H1 (cell line): ENCODE results near the gene TMPRSS12. TPM values are rescaled to one million over a fixed set of nuclear protein-coding genes. Genes with fewer than 3 reads are reported as not detected.

ENCODE experiments used
- CTCF ChIA-PET: fragments of 300-600 bp; sonication (Branson Sonifier 250); formaldehyde crosslinking; loops from one replicate; lab custom pipeline; 2021; ENCODE audit not compliant: partially characterized antibody; lab: Charles Lee
- POLR2A ChIA-PET: fragments of 300-600 bp; sonication (Branson Sonifier 250); formaldehyde crosslinking; loops from one replicate; lab custom pipeline; 2021; ENCODE audit warnings: inconsistent platforms; ENCODE audit not compliant: partially characterized antibody; lab: Charles Lee
- DNase-seq, 2 experiments: peaks; one replicate each; pipeline versions ENCODE4 v3.0.0 to v3.0.0-alpha.2; 2010 to 2022; ENCODE audit warnings: low spot score in 2 of 2, low read depth in 1 of 2, mixed read lengths in 1 of 2
- FAIRE-seq: peaks from 2 replicates; lab custom pipeline; 2011; peaks lifted over from hg19 to GRCh38; lab: Jason Lieb, UNC
- H2AFZ ChIP-seq: 2 replicates; pipeline ENCODE4 v1.8.1; 2012; ENCODE audit warnings: low read length, inconsistent platforms
- H2AK5ac ChIP-seq: 2 replicates; pipeline ENCODE4 v1.6.1; 2013; ENCODE audit warnings: low read depth, low read length
- H2BK120ac ChIP-seq: replicated peaks from 2 replicates; pipeline ENCODE3; 2013; ENCODE audit warnings: low read depth, low read length, inconsistent platforms
- H2BK12ac ChIP-seq: 2 replicates; pipeline ENCODE4 v1.6.1; 2013; ENCODE audit warnings: low read depth, low read length
- H2BK15ac ChIP-seq: 2 replicates; pipeline ENCODE4 v1.6.1; 2013; ENCODE audit warnings: low read length
- H2BK20ac ChIP-seq: 2 replicates; pipeline ENCODE4 v1.6.1; 2013; ENCODE audit warnings: low read length
- H2BK5ac ChIP-seq: 2 replicates; pipeline ENCODE4 v1.6.1; 2013; ENCODE audit warnings: low read depth, low read length
- H3K14ac ChIP-seq: 2 replicates; pipeline ENCODE4 v1.6.1; 2013; ENCODE audit warnings: inconsistent platforms; ENCODE audit not compliant: insufficient read length
- H3K18ac ChIP-seq: 2 replicates; pipeline ENCODE4 v1.6.1; 2013; ENCODE audit warnings: low read length; ENCODE audit errors: extremely low read depth
- H3K23ac ChIP-seq: 2 replicates; pipeline ENCODE4 v1.6.1; 2013; ENCODE audit warnings: inconsistent platforms; ENCODE audit not compliant: insufficient read length
- H3K23me2 ChIP-seq: 2 replicates; pipeline ENCODE4 v1.6.1; 2013; ENCODE audit warnings: low read depth, low read length
- H3K27ac ChIP-seq: 2 replicates; pipeline ENCODE4 v1.6.1; 2011; ENCODE audit warnings: low read depth, low read length, inconsistent platforms
- H3K27me3 ChIP-seq, 4 experiments: replicated peaks in 1 of 4; 1 replicate in 1 of 4; 2 replicates in 3 of 4; pipeline versions ENCODE4 v1.6.1 to v1.8.1; 2011 to 2013; ENCODE audit warnings: low read length in 3 of 4, mild to moderate bottlenecking in 3 of 4, inconsistent platforms in 2 of 4, mixed read lengths in 2 of 4, moderate library complexity in 1 of 4; ENCODE audit not compliant: control insufficient read depth in 3 of 4, insufficient read depth in 3 of 4; ENCODE audit errors: extremely low read depth in 1 of 4
- H3K36me3 ChIP-seq, 4 experiments: 2 replicates each; pipeline versions ENCODE4 v1.6.1 to v1.8.1; 2011 to 2013; ENCODE audit warnings: mild to moderate bottlenecking in 4 of 4, low read length in 3 of 4, moderate library complexity in 2 of 4, control low read depth in 1 of 4, inconsistent platforms in 1 of 4; ENCODE audit not compliant: insufficient read depth in 4 of 4, control insufficient read depth in 2 of 4
- H3K4ac ChIP-seq: replicated peaks from 2 replicates; pipeline ENCODE3; 2013; ENCODE audit warnings: low read length, low read depth, mixed read lengths, inconsistent platforms; ENCODE audit not compliant: insufficient read length
- H3K4me1 ChIP-seq, 4 experiments: replicated peaks in 1 of 4; 1 replicate in 1 of 4; 2 replicates in 3 of 4; pipeline versions ENCODE4 v1.6.1 to v1.8.1; 2011 to 2013; ENCODE audit warnings: low read length in 3 of 4, inconsistent platforms in 2 of 4, mixed read lengths in 1 of 4; ENCODE audit not compliant: insufficient read depth in 4 of 4, control insufficient read depth in 3 of 4
- H3K4me2 ChIP-seq, 2 experiments: 2 replicates each; pipeline versions ENCODE4 v1.6.1 to v1.8.1; 2011 to 2013; ENCODE audit warnings: low read depth in 2 of 2, low read length in 2 of 2, control low read depth in 1 of 2, inconsistent platforms in 1 of 2, mild to moderate bottlenecking in 1 of 2; ENCODE audit not compliant: insufficient read depth in 1 of 2
- H3K4me3 ChIP-seq, 4 experiments: fragments of 200-600, 300-600 bp in 1 of 4; sonication (generic), shearing (Covaris generic), sonication (Bioruptor Twin) in 1 of 4; 2 replicates each; pipeline versions ENCODE4 v1.5.1 to v1.8.1; 2011 to 2016; ENCODE audit warnings: low read length in 4 of 4, low read depth in 3 of 4, control low read depth in 2 of 4, inconsistent platforms in 2 of 4, mild to moderate bottlenecking in 2 of 4, mixed read lengths in 1 of 4, moderate library complexity in 1 of 4; ENCODE audit not compliant: insufficient read depth in 2 of 4; ENCODE audit errors: extremely low read depth in 1 of 4
- H3K56ac ChIP-seq: replicated peaks from 2 replicates; pipeline ENCODE3; 2013; ENCODE audit warnings: low read depth, mild to moderate bottlenecking, mixed read lengths, low read length, inconsistent platforms; ENCODE audit not compliant: insufficient read length
- H3K79me1 ChIP-seq: 2 replicates; pipeline ENCODE4 v1.6.1; 2013; ENCODE audit warnings: low read depth, low read length, control low read depth
- H3K79me2 ChIP-seq, 2 experiments: 2 replicates each; pipeline versions ENCODE4 v1.6.1 to v1.8.1; 2012 to 2013; ENCODE audit warnings: low read length in 2 of 2, mild to moderate bottlenecking in 2 of 2, inconsistent platforms in 1 of 2; ENCODE audit not compliant: insufficient read depth in 2 of 2, control insufficient read depth in 1 of 2
- H3K9ac ChIP-seq, 4 experiments: replicated peaks in 1 of 4; 1 replicate in 1 of 4; 2 replicates in 3 of 4; pipeline versions ENCODE4 v1.6.1 to v1.8.1; 2011 to 2013; ENCODE audit warnings: low read depth in 3 of 4, low read length in 3 of 4, control low read depth in 2 of 4, mild to moderate bottlenecking in 2 of 4, moderate library complexity in 2 of 4, inconsistent platforms in 1 of 4; ENCODE audit errors: extremely low read depth in 1 of 4
- H3K9me3 ChIP-seq, 2 experiments: 2 replicates each; pipeline versions ENCODE4 v1.6.1 to v1.8.1; 2012 to 2013; ENCODE audit warnings: mild to moderate bottlenecking in 2 of 2, moderate library complexity in 2 of 2, control low read depth in 1 of 2, inconsistent platforms in 1 of 2, low read depth in 1 of 2, low read length in 1 of 2, mixed read lengths in 1 of 2; ENCODE audit not compliant: insufficient read depth in 2 of 2
- H4K20me1 ChIP-seq, 2 experiments: replicated peaks in 1 of 2; 2 replicates each; pipeline versions ENCODE3 to v1.8.1; 2011 to 2013; ENCODE audit warnings: inconsistent platforms in 2 of 2, low read length in 2 of 2, mild to moderate bottlenecking in 1 of 2; ENCODE audit not compliant: insufficient read depth in 2 of 2, control insufficient read depth in 1 of 2
- H4K5ac ChIP-seq: 2 replicates; pipeline ENCODE4 v1.6.1; 2013; ENCODE audit warnings: low read length, low read depth, mixed read lengths, inconsistent platforms; ENCODE audit not compliant: insufficient read length
- H4K8ac ChIP-seq: 2 replicates; pipeline ENCODE4 v1.8.0; 2013; ENCODE audit warnings: mild to moderate bottlenecking, moderate library complexity, low read length, inconsistent platforms; ENCODE audit not compliant: insufficient read depth; ENCODE audit errors: extremely low read depth
- H4K91ac ChIP-seq: replicated peaks from 2 replicates; pipeline ENCODE3; 2013; ENCODE audit warnings: low read length, mixed read lengths, inconsistent platforms; ENCODE audit not compliant: insufficient read length
- CBX5 ChIP-seq: fragments of 300-800, 300-1000 bp; sonication (generic); IDR thresholded peaks from 2 replicates; pipeline ENCODE4 v1.7.1; 2016; ENCODE audit warnings: antibody characterized with exemption, low read length, low read depth
- HDAC2 ChIP-seq, 2 experiments: fragments of 300-600 bp in 1 of 2; sonication (generic) in 1 of 2; IDR thresholded peaks; 2 replicates each; pipeline ENCODE4 v1.6.1; 2011 to 2012; ENCODE audit warnings: low read depth in 2 of 2, low read length in 2 of 2, mild to moderate bottlenecking in 2 of 2, moderate library complexity in 2 of 2, borderline replicate concordance in 1 of 2, inconsistent platforms in 1 of 2
- KDM1A ChIP-seq: fragments of 200-600, 300-600 bp; sonication (generic); IDR thresholded peaks from 2 replicates; pipeline ENCODE4 v1.7.1; 2016; ENCODE audit warnings: mild to moderate bottlenecking, low read length, borderline replicate concordance
- RAD21 ChIP-seq, 2 experiments: IDR thresholded peaks in 1 of 2; conservative IDR thresholded peaks in 1 of 2; 2 replicates each; pipeline ENCODE4 v1.6.1; 2011; ENCODE audit warnings: low read depth in 2 of 2, low read length in 2 of 2, improper control_type of control experiment in 1 of 2, inconsistent platforms in 1 of 2, mild to moderate bottlenecking in 1 of 2, moderate library complexity in 1 of 2
- RXRA ChIP-seq: IDR thresholded peaks from 2 replicates; pipeline ENCODE4 v1.6.1; 2011; ENCODE audit warnings: low read depth, mild to moderate bottlenecking, low read length, moderate library complexity; ENCODE audit not compliant: insufficient read depth
- SIX5 ChIP-seq: IDR thresholded peaks from 2 replicates; pipeline ENCODE4 v1.6.1; 2011; ENCODE audit warnings: mild to moderate bottlenecking, low read depth, low read length
- SP1 ChIP-seq: IDR thresholded peaks from 2 replicates; pipeline ENCODE4 v1.6.1; 2011; ENCODE audit warnings: low read depth, low read length
- SRF ChIP-seq: IDR thresholded peaks from 2 replicates; pipeline ENCODE4 v1.6.1; 2011; ENCODE audit warnings: mild to moderate bottlenecking, low read depth, low read length, moderate library complexity
- TCF12 ChIP-seq: IDR thresholded peaks from 2 replicates; pipeline ENCODE4 v1.6.1; 2011; ENCODE audit warnings: low read depth, mild to moderate bottlenecking, low read length
- USF2 ChIP-seq: IDR thresholded peaks from 2 replicates; pipeline ENCODE4 v1.6.1; 2011; ENCODE audit warnings: low read length, improper control_type of control experiment
- YY1 ChIP-seq: IDR thresholded peaks from 2 replicates; pipeline ENCODE4 v1.6.1; 2011; ENCODE audit warnings: low read depth, mild to moderate bottlenecking, low read length
- WGBS, 2 experiments: shearing (Covaris generic) in 1 of 2; methylation state at CpG; one replicate each; pipeline versions ENCODE4 v1.1.6 to v1.1.7; 2013 to 2015; ENCODE audit warnings: low lambda C conversion rate in 2 of 2, mixed read lengths in 2 of 2, inconsistent platforms in 1 of 2, low coverage in 1 of 2, missing lambda C conversion rate in 1 of 2; ENCODE audit not compliant: insufficient replicate concordance in 2 of 2, insufficient coverage in 1 of 2, insufficient read length in 1 of 2; ENCODE audit errors: extremely low coverage in 1 of 2, missing lambda C conversion rate in 1 of 2; 5-methylcytosine and 5-hydroxymethylcytosine counted together
- polyA plus RNA-seq, 7 experiments: library from polyadenylated mRNA; depleted of rRNA in 3 of 7; stranded (reverse) in 5 of 7; unstranded in 2 of 7; fragments of >200 nt in 5 of 7; fragments of 200-250 nt in 2 of 7; gene quantifications; 1 replicate in 5 of 7; 2 replicates in 1 of 7; 4 replicates in 1 of 7; pipeline versions ENCODE4 v1.2.1 to v1.2.3, GENCODE V29; 2011 to 2013; ENCODE audit warnings: missing spikeins in 2 of 7, mixed read lengths in 2 of 7
- total RNA-seq: library from RNA; stranded (reverse); fragmentation: NEBNext Ultra II Directional; extraction: Animal tissue kit (Norgen Biotek cat#: 25700); gene quantifications from 2 replicates; pipeline ENCODE4 v1.2.1, GENCODE V29; 2021
- TF ChIP-seq, protein P1 (sequence below): IDR thresholded peaks from 2 replicates; pipeline ENCODE4 v1.6.1; 2012; ENCODE audit warnings: inconsistent platforms

Gene TMPRSS12
- total and polyA plus RNA-seq, 2 of the 8 experiments (the other 6 are each of a cell fraction or from before 2014, with no cell fraction given): not detected

GRCh38 chr12:50824914-50825313 lies 17.8 kb upstream of the TMPRSS12 start:
- H2AFZ ChIP-seq: no peak overlapping the region
- no peak overlapping the region for H3K4me3 ChIP-seq
- H3K4me2 ChIP-seq: no peak overlapping the region
- 72% methylated on average over 4 of the region's 4 CpGs; no CpG with 5 or more reads in 1 of the 2 experiments for WGBS, 2 experiments
- H2BK120ac ChIP-seq: no peak overlapping the region
- H3K4ac ChIP-seq: no peak overlapping the region
- ChIA-PET CTCF (interaction anchor here (0.6 to 6.6 kb wide), 20 partner anchors 10 to 526 kb away, joined by 3 to 89 read pairs (median 5); partner anchors contain the start of genes HIGD1C, LETMD1 and SLC11A2), POLR2A (interaction anchor here (1.5 to 1.8 kb wide), 2 partner anchors 100 to 202 kb away, joined by 4 to 6 read pairs; partner anchors contain the start of gene SLC11A2)
- no peak overlapping the region for H4K8ac ChIP-seq
- no peak overlapping the region for H3K23ac ChIP-seq
- H3K23me2 ChIP-seq: no peaks in the 10 kb centered on the region
- no peak overlapping the region for H2BK5ac ChIP-seq
- no peaks in the 10 kb centered on the region for H3K79me1 ChIP-seq
- H2BK20ac ChIP-seq: no peak overlapping the region
- H4K5ac ChIP-seq: no peak overlapping the region
- H2BK12ac ChIP-seq: no peak overlapping the region
- no peaks in the 10 kb centered on the region for H3K27me3 ChIP-seq
- H3K56ac ChIP-seq: no peak overlapping the region
- peaks cover 0 to 1% (median 0%) of the 10 kb centered on the region in 4 experiments; a peak in 1 of 8 replicates for H3K36me3 ChIP-seq
- no peaks in the 10 kb centered on the region for H3K4me1 ChIP-seq
- DNase-seq: no peak
- H2BK15ac ChIP-seq: no peak overlapping the region
- H3K18ac ChIP-seq: no peak overlapping the region
- FAIRE-seq: no peak
- no peaks in the 10 kb centered on the region for H3K9me3 ChIP-seq
- no peaks in the 10 kb centered on the region for H3K79me2 ChIP-seq
- H3K14ac ChIP-seq: no peak overlapping the region
- H4K91ac ChIP-seq: no peak overlapping the region
- H2AK5ac ChIP-seq: no peak overlapping the region
- no peaks in the 10 kb centered on the region for H4K20me1 ChIP-seq
- H3K27ac ChIP-seq: no peak overlapping the region
- H3K9ac ChIP-seq: no peak overlapping the region
- TF ChIP-seq USF2 (no peak), SP1 (no peak), KDM1A (no peak), RXRA (no peak), HDAC2 (IDR thresholded peaks at IDR 0.05; ENCODE audit: borderline replicate concordance in 1 of 2, low read depth in 2 of 2, low read length in 2 of 2) (no peak), TCF12 (no peak), CBX5 (no peak), RAD21 (IDR thresholded peaks at IDR 0.05 in 1 of 2, conservative IDR thresholded peaks at IDR 0.05 in 1 of 2; ENCODE audit: low read depth in 2 of 2, low read length in 2 of 2) (no peak), SRF (no peak), YY1 (no peak), SIX5 (no peak)
- TF ChIP-seq, protein P1, sequence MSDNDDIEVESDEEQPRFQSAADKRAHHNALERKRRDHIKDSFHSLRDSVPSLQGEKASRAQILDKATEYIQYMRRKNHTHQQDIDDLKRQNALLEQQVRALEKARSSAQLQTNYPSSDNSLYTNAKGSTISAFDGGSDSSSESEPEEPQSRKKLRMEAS: no peak
